Vagina (tissue), 2 donors: ENCODE measurements around the gene CERS5. TPM values are rescaled to one million over a fixed set of nuclear protein-coding genes. Genes with fewer than 3 reads are reported as not detected.
A peak's percentile ranks its signal among the peaks of the same experiment; 100 is the strongest.

ENCODE experiments used
- DNase-seq, 2 donors: peaks; one replicate each; pipeline ENCODE4 v3.0.0-alpha.2; 2017; ENCODE audit errors: extremely low spot score in 2 of 2
- H3K27ac ChIP-seq: fragments of 200-600 bp; sonication (generic); one replicate; pipeline ENCODE4 v1.5.1; 2019
- H3K27me3 ChIP-seq: fragments of 200-600 bp; sonication (generic); one replicate; pipeline ENCODE4 v1.5.1; 2019
- H3K36me3 ChIP-seq, 2 donors: fragments of 200-600 bp; sonication (generic); one replicate each; pipeline ENCODE4 v1.5.1; 2017 to 2019
- H3K4me1 ChIP-seq: fragments of 200-600 bp; sonication (generic); one replicate; pipeline ENCODE4 v1.5.1; 2019
- H3K4me3 ChIP-seq, 2 donors: fragments of 200-600 bp; sonication (generic); 1 replicate in 1 of 2; 2 replicates in 1 of 2; pipeline ENCODE4 v1.5.1; 2016 to 2019
- H3K9me3 ChIP-seq: fragments of 200-600 bp; sonication (generic); one replicate; pipeline ENCODE4 v1.5.1; 2019
- POLR2A ChIP-seq, 2 donors: fragments of 450-650 bp; IDR thresholded peaks; one replicate each; pipeline ENCODE4 v1.6.1; 2017; ENCODE audit warnings: antibody characterized with exemption in 2 of 2, mild to moderate bottlenecking in 2 of 2, moderate library complexity in 2 of 2
- POLR2AphosphoS5 ChIP-seq, 2 donors: sonication (generic); formaldehyde crosslinking; IDR thresholded peaks; one replicate each; pipeline ENCODE4 v1.9.0; 2017; ENCODE audit warnings: antibody characterized with exemption in 2 of 2, mild to moderate bottlenecking in 2 of 2, low read depth in 1 of 2; ENCODE audit not compliant: insufficient read depth in 1 of 2
- intact Hi-C: fragments of 100-400 bp; cut with DNase I; formaldehyde crosslinking; loops from one replicate; pipeline ENCODE4 v1.15.1; 2023
- total RNA-seq: library from RNA; depleted of rRNA; stranded (reverse); fragments of >200 nt; gene quantifications from one replicate; pipeline ENCODE4 v1.2.3, GENCODE V29; 2016
- TF ChIP-seq, protein P1 (sequence below), 3 experiments: fragments of 450-650 bp in 2 of 3; fragments of 200-600 bp in 1 of 3; sonication (generic) in 1 of 3; IDR thresholded peaks; one replicate each; pipeline ENCODE4 v1.5.1; 2017 to 2019; ENCODE audit warnings: antibody characterized with exemption in 3 of 3, mild to moderate bottlenecking in 2 of 3, moderate library complexity in 2 of 3

CERS5 gene
- total RNA-seq, 1 donor from 2014 or later, result 45.2 TPM

DNA sequence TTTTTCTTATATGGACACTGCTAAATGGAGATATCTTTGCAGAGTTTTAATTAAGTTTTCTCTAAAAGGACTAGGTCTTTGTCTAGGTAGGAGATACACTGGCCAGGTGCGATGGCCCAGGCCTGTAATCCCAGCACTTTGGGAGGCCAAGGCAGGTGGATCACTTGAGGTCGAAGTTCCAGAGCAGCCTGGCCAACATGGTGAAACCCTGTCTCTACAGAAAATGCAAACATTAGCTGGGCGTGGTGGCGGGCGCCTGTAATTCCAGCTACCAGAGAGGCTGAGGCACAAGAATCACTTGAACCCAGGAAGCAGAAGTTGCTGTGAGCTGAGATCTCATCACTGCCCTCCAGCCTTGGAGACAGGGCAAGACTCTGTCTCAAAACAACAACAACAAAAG lies 17.1 kb upstream of the CERS5 start:
- Histone ChIP-seq H3K4me1 (peaks cover 63% of the 10 kb centered on the region), H3K27ac (peak overlapping the region; percentile 36), H3K4me3 (no peak overlapping the region), H3K27me3 (no peaks in the 10 kb centered on the region), H3K36me3 (peaks cover 0 to 30% of the 10 kb centered on the region in 2 donors), H3K9me3 (no peaks in the 10 kb centered on the region)
- TF ChIP-seq, protein P1, sequence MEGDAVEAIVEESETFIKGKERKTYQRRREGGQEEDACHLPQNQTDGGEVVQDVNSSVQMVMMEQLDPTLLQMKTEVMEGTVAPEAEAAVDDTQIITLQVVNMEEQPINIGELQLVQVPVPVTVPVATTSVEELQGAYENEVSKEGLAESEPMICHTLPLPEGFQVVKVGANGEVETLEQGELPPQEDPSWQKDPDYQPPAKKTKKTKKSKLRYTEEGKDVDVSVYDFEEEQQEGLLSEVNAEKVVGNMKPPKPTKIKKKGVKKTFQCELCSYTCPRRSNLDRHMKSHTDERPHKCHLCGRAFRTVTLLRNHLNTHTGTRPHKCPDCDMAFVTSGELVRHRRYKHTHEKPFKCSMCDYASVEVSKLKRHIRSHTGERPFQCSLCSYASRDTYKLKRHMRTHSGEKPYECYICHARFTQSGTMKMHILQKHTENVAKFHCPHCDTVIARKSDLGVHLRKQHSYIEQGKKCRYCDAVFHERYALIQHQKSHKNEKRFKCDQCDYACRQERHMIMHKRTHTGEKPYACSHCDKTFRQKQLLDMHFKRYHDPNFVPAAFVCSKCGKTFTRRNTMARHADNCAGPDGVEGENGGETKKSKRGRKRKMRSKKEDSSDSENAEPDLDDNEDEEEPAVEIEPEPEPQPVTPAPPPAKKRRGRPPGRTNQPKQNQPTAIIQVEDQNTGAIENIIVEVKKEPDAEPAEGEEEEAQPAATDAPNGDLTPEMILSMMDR (IDR thresholded peaks at IDR 0.05), result no peak
- TF ChIP-seq POLR2AphosphoS5 (IDR thresholded peaks at IDR 0.05; ENCODE audit: insufficient read depth in 1 of 2, low read depth in 1 of 2), result no peak
- no peak for TF ChIP-seq POLR2A (IDR thresholded peaks at IDR 0.05)
- DNase-seq, result no peak
- intact Hi-C loops, result no loop called here

DNA sequence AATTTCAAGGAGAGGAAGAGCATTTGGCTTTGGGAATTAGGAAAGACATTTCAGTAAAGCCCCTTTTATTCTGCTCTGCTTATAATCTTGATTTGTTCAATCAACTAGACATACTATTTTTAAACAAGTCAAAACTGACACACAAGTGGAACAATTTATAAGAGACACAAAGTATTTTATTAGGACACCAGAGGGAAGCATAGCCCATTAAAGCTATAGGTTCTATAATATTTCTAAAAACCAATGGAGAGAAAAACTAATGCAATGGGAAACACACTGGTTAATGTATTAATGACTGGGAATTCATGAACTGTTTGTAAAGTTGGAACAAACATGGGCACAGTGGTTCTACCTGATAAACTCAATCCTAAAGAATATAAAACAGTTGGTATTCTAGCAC lies 15.3 kb upstream of the CERS5 start:
- Histone ChIP-seq H3K27me3 (no peaks in the 10 kb centered on the region), H3K4me1 (peaks cover 47% of the 10 kb centered on the region), H3K9me3 (no peaks in the 10 kb centered on the region), H3K27ac (no peak overlapping the region), H3K36me3 (peaks cover 3 to 45% of the 10 kb centered on the region in 2 donors), H3K4me3 (no peak overlapping the region)
- TF ChIP-seq POLR2AphosphoS5 (IDR thresholded peaks at IDR 0.05; ENCODE audit: insufficient read depth in 1 of 2, low read depth in 1 of 2) (no peak), POLR2A (IDR thresholded peaks at IDR 0.05) (no peak)
- TF ChIP-seq, protein P1 (IDR thresholded peaks at IDR 0.05), result no peak
- DNase-seq, result no peak
- intact Hi-C loops, result no loop called here

DNA sequence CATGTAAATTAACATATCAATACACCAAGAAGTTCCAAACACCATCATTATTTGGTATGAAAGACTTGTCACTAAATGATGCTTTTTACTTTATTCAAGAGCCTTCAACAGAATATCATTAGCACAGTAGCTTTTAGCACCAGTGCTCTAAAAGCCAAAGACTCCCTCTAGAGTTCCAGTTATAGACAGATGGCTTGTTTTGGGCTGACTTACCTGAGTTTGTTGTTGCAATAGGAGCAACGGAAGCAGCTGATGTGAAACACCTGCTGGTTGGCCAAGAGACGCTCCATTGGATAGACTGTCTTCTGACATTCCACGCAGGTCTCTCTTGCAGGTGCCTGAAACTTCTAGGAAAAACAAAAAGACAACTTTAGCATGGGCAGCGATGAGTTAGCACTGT lies 14.5 kb upstream of the CERS5 start:
- H3K27me3 ChIP-seq, result no peaks in the 10 kb centered on the region
- H3K4me3 ChIP-seq, result no peak overlapping the region
- H3K36me3 ChIP-seq, result peaks cover 3 to 52% of the 10 kb centered on the region in 2 donors
- TF ChIP-seq, protein P1 (IDR thresholded peaks at IDR 0.05), result no peak
- TF ChIP-seq POLR2A (IDR thresholded peaks at IDR 0.05) (no peak), POLR2AphosphoS5 (IDR thresholded peaks at IDR 0.05; ENCODE audit: insufficient read depth in 1 of 2, low read depth in 1 of 2) (no peak)
- intact Hi-C loops, result no loop called here
- H3K4me1 ChIP-seq, result peaks cover 39% of the 10 kb centered on the region
- H3K27ac ChIP-seq, result no peak overlapping the region
- no peak for DNase-seq
- H3K9me3 ChIP-seq, result no peaks in the 10 kb centered on the region

DNA sequence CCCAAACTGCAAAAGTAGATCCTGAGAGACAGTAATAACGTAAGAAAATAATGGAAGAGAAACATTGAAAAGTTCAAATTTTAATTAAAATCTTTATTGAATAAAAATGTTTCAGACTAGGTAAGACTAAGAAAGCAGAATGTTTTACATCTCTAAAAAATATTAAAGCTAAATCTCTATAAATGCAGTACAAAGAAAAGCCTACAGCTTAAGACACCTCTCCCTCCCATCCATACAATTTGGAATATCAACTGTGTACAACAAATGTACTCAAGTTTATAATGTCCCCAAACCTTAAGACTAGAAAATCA lies 8.5 kb upstream of the CERS5 start:
- intact Hi-C loops, result loop anchor here (5.0 kb wide), 1 partner anchor 103 kb away; no protein-coding TSS in a partner anchor
- Histone ChIP-seq H3K27me3 (no peaks in the 10 kb centered on the region), H3K27ac (no peak overlapping the region), H3K4me3 (no peak overlapping the region), H3K36me3 (peaks cover 3 to 37% of the 10 kb centered on the region in 2 donors), H3K9me3 (no peaks in the 10 kb centered on the region), H3K4me1 (no peaks in the 10 kb centered on the region)
- DNase-seq, result no peak
- TF ChIP-seq POLR2A (IDR thresholded peaks at IDR 0.05), result no peak
- TF ChIP-seq POLR2AphosphoS5 (IDR thresholded peaks at IDR 0.05; ENCODE audit: insufficient read depth in 1 of 2, low read depth in 1 of 2), result peak in 1 of 2 donors; percentile 0

DNA sequence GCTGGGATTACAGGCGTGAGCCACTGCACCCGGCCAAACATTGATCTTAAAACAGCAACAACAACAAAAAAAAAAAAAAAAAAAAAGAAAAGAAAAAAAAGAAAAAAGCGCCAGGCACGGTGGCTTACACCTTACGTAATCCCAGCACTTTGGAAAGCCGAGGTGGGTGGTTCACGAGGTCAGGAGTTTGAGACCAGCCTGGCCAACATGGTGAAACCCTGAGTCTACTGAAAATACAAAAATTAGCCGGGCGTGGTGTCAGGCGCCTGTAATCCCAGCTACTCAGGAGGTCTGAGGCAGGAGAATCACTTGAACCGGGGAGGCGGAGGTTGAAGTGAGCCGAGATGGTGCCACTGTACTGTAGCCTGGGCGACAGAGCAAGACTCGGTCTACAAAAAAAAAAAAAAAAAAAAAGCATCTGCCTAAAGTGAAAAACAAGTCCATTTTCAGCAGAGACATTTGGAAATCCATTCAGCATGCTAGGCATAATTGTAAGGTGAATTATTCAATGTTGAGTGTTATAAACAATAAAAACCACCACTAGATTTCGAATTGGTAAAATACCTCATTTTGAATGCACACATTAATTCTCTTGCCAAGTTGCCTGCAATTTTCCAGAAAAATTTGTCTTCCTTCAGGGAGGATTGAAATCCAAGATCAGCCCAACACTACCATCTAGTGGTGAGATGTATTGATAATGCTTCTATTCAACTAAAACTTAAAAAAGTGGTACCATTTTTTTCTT lies 8.0 kb upstream of the CERS5 start:
- Histone ChIP-seq H3K4me1 (no peaks in the 10 kb centered on the region), H3K36me3 (peaks cover 3 to 32% of the 10 kb centered on the region in 2 donors), H3K4me3 (no peak overlapping the region), H3K27ac (no peak overlapping the region), H3K27me3 (no peaks in the 10 kb centered on the region), H3K9me3 (no peaks in the 10 kb centered on the region)
- TF ChIP-seq, protein P1 (IDR thresholded peaks at IDR 0.05), result peak; percentile 60 to 84 (median 75)
- TF ChIP-seq POLR2AphosphoS5 (IDR thresholded peaks at IDR 0.05; ENCODE audit: insufficient read depth in 1 of 2, low read depth in 1 of 2), result peak in 1 of 2 donors; percentile 62
- TF ChIP-seq POLR2A (IDR thresholded peaks at IDR 0.05), result no peak
- intact Hi-C loops, result loop anchor here (5.0 kb wide), 1 partner anchor 103 kb away; no protein-coding TSS in a partner anchor
- DNase-seq, result no peak
